SH-SY5Y (cell line): ENCODE results near the gene MAB21L3.

ENCODE experiments used
- GATA2 ChIP-seq: IDR thresholded peaks from 2 replicates; pipeline ENCODE4 v1.6.1; 2011; ENCODE audit warnings: mild to moderate bottlenecking, low read depth, low read length
- GATA3 ChIP-seq: IDR thresholded peaks from 2 replicates; pipeline ENCODE4 v1.6.1; 2011; ENCODE audit warnings: low read depth, mild to moderate bottlenecking, low read length, moderate library complexity

The MAB21L3 gene

DNA sequence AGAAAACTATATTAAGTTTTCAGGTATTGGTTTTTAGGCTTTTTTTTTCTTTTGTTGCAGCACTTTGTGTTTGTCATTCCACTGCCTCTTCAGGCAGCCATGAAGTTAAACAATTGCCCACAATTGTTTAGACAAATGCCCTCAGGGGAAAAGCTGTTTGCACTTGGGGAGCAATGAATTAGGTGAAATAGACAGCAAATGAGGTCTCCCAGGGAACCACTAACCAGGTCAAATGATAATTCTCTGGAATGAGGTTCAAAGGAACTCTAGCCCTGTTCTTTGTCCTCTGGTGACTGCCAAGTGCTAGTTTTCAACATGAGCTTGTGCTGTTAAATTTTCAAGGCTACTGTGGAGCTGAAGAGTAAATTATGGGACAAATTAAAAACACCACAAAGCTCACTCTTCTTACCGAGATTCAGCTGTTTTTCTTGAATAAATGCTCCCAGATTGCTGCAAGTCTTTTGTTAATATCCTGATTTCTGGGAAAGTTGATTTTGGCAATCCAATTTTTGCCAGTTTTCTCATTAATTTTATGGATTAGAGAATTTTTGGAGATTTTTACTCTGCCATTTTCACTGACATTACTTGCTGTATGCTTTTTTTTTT, 15.1 kb upstream of the MAB21L3 start:
- no peak for TF ChIP-seq GATA2
- no peak for TF ChIP-seq GATA3

- no peak for TF ChIP-seq GATA2
- TF ChIP-seq GATA3, result no peak
Measured at GRCh38 chr1:116097626-116098025, 13.6 kb upstream of the MAB21L3 start.

DNA sequence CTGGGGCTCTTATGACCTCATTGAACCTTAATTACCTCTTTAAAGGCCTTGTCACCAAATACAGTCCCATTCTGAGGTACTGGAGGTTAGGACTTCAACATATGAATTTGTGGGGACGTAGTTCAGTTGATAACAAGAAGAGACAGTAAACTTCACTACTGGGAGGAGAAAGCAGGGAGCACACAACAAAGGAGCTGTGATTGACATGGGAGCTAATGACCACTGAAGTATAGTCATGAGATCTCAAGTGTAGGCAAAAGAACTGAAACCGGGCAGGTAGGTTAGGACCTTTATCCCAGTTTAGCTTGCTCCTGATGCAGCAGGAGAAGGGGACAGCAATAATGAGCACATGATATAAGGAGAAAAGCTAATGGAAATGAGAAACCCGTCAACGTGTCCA, 11.8 kb upstream of the MAB21L3 start:
- TF ChIP-seq GATA2, result no peak
- TF ChIP-seq GATA3, result no peak

GRCh38 chr1:116099919-116100318, 11.3 kb upstream of the MAB21L3 start:
- no peak for TF ChIP-seq GATA3
- TF ChIP-seq GATA2, result no peak

GRCh38 chr1:116104667-116105066, 6.5 kb upstream of the MAB21L3 start:
- TF ChIP-seq GATA3 (no peak), GATA2 (no peak)

GRCh38 chr1:116105996-116106395, 5.2 kb upstream of the MAB21L3 start:
- TF ChIP-seq GATA3 (no peak), GATA2 (no peak)

- TF ChIP-seq GATA2, result no peak
- no peak for TF ChIP-seq GATA3
Measured at GRCh38 chr1:116106646-116107045, 4.6 kb upstream of the MAB21L3 start.

GRCh38 chr1:116107371-116107770, 3.8 kb upstream of the MAB21L3 start:
- TF ChIP-seq GATA2 (no peak), GATA3 (no peak)

DNA sequence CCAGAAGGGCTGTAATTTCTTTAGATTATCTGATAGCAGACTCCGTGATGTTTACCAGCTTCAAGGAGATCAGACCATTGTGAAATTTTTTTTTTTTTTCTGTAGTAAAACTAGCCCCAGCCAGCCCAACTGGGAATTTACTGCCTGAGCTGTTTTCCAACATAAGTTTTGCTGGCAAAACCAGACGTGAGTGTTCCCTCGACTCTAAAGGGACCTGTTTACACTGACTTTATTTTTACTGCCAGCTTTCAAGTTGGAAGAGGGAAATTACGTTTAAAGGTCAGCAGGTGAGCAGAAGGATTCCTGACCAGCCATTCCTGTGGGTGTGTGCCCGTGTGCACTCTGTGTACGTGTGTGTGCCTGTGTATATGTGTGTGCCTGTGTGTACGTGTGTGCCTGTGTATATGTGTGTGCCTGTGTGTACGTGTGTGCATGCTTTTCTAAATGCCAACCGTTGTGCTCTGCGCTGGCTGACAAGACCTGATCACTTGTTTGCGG, 374 bp downstream of the MAB21L3 start:
- TF ChIP-seq GATA2, result no peak
- TF ChIP-seq GATA3, result no peak

DNA sequence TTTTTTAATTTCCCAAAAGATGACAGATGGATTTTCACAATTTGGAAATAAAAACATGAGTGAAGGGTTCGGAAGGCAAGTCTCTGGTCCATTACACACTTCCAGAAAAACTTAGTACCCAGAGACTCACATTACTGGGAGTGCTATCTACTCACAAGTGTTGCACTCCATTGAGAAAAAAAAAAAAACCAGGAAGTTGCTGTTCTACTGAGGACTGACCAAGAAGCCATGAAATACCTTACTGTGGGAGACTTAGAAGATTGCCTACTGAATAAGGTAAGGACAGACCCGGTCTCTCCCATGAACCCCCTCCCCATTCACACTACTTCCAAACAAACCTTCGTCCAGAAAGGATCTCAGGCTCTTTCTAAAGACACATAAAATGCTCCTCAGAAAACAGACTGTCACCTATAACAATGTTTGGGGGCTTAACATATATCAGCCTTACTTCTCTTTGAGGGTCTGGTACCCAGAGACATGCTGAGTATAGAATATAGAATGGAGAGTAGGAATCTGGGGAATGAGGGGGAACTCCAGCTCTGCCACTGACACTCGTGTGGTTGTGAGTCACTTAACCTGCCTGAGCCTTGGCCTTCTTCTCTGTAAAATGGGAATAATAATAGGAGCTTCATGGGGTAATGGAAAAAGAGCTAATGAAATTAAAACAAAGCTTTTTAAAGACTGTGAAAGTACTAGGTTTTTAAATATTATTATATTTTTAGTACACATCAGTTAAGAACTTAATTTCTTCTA, 1.4 kb downstream of the MAB21L3 start:
- TF ChIP-seq GATA2 (no peak), GATA3 (no peak)

DNA sequence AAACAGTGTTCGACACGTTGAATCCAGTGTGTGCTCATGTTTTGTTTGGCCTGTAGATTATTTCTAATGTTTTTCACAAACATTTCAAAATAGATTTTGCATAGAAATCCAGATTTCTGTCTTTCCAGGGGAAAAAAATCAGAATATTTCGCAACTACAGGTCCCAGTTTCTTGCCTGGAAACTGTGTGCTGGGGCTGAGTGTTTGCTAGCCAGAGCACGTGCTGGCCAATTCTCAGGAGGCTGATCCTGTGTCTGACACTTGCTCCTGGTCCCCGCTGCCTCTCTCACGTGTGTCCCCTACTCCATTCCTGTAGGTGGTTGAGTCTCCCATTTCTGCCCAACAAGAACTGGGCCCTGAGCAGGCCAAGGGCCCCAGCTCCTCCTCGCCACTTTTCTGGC, 2.4 kb downstream of the MAB21L3 start:
- TF ChIP-seq GATA3 (no peak), GATA2 (no peak)

GRCh38 chr1:116115476-116116439, 4.6 kb downstream of the MAB21L3 start:
- TF ChIP-seq GATA2, result no peak
- no peak for TF ChIP-seq GATA3

DNA sequence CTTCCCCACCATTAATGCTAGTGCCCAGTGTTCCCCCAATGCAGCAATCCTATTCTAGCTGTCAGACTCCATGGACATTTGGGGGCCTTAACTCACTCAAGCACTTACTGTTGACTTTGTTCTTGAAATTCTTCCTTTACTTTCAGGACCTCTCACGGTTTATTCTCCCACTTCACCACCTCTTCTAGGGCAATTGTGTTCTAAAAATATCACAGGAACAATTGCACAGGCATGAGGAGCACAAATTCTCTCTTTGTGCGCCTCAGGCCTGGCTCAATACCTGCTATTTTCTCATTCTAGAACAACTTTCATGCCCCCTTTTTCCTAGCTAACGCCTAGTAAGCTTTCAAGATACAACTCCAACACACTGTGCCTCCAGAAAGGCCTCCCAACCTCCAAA, 7.3 kb downstream of the MAB21L3 start:
- no peak for TF ChIP-seq GATA3
- TF ChIP-seq GATA2, result no peak

DNA sequence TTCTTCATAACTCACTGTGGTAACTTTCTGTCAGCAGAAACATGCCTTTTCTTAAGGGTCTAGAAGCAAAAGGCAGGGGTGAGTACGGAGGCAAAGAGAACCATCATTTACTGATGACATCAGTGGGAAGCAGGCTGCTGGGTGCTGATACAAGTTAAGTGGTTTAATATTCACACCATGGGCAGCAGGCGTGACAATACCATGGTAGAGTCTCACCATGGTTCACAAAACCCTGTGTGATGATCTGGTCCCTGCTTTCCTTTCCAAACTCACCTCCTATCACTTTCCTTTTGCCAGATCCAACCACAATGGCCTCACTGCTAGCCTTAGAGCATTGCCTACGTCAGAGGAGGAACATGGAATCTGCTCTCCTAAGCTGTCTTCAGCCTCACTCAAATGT, 8.7 kb downstream of the MAB21L3 start:
- TF ChIP-seq GATA2, result no peak
- TF ChIP-seq GATA3, result no peak
